GM12878 (cell line): ENCODE measurements around the gene PDHA2. TPM values are rescaled to one million over a fixed set of nuclear protein-coding genes. Genes with fewer than 3 reads are reported as not detected.

Source experiments
- ATAC-seq: fragments of 200-7000 bp; cut with Tn5 transposase; 3 replicates; pipeline ENCODE4 v1.9.1; 2020; ENCODE audit warnings: mild to moderate bottlenecking, moderate library complexity
- Bru-seq: library from RNA; stranded (reverse); fragments of 400-500 nt; gene quantifications from one replicate; lab custom pipeline; 2021; lab: Mats Ljungman, UMichigan
- BruChase-seq, 2 experiments: library from RNA; stranded (reverse); fragments of 400-500 nt; gene quantifications; one replicate each; lab custom pipeline; 2021; lab: Mats Ljungman, UMichigan
- BruUV-seq: library from RNA; stranded (reverse); fragments of 400-500 nt; replicated peaks from 2 replicates; lab custom pipeline; 2021; lab: Mats Ljungman, UMichigan
- CTCF ChIA-PET: fragments of 300-600 bp; sonication (Branson Sonifier 250); formaldehyde crosslinking; extraction: SDS; loops from one replicate; lab custom pipeline; 2021; ENCODE audit warnings: inconsistent platforms; lab: Yijun Ruan, JAX
- POLR2A ChIA-PET: fragments of 350-600 bp; formaldehyde crosslinking; extraction: SDS; loops from one replicate; lab custom pipeline; 2021; ENCODE audit warnings: inconsistent platforms; lab: Charles Lee
- RAD21 ChIA-PET: fragments of 300-600 bp; sonication (Branson Sonifier 250); formaldehyde crosslinking; loops from one replicate; lab custom pipeline; 2023; ENCODE audit warnings: antibody characterized with exemption; ENCODE audit not compliant: unreplicated experiment; lab: Charles Lee
- SMC1A ChIA-PET: fragments of 300-600 bp; sonication (Branson Sonifier 250); formaldehyde crosslinking; loops from one replicate; lab custom pipeline; 2023; ENCODE audit not compliant: unreplicated experiment, uncharacterized antibody; lab: Charles Lee
- DNase-seq: peaks from one replicate; pipeline ENCODE4 v3.0.0-alpha.2; 2011; ENCODE audit warnings: low read depth, low spot score
- FAIRE-seq: peaks from 3 replicates; lab custom pipeline; 2011; peaks lifted over from hg19 to GRCh38; lab: Jason Lieb, UNC
- H2AFZ ChIP-seq: 2 replicates; pipeline ENCODE4 v1.6.0; 2011; ENCODE audit warnings: low read depth, low read length, control low read depth; ENCODE audit not compliant: control insufficient read depth
- H3K27ac ChIP-seq: 2 replicates; pipeline ENCODE4 v1.5.1; 2011; ENCODE audit warnings: control low read depth; ENCODE audit not compliant: control insufficient read depth, insufficient read depth
- H3K27me3 ChIP-seq, 2 experiments: replicated peaks in 1 of 2; 2 replicates each; pipeline versions ENCODE4 v1.6.0 to v1.6.1; 2011; ENCODE audit warnings: low read length in 1 of 2; ENCODE audit not compliant: control insufficient read depth in 2 of 2, insufficient read depth in 2 of 2
- H3K36me3 ChIP-seq, 2 experiments: 2 replicates each; pipeline ENCODE4 v1.5.1; 2011; ENCODE audit warnings: low read length in 1 of 2; ENCODE audit not compliant: control insufficient read depth in 2 of 2, insufficient read depth in 2 of 2
- H3K4me1 ChIP-seq: 2 replicates; pipeline ENCODE4 v1.6.1; 2011; ENCODE audit warnings: mild to moderate bottlenecking, low read length, moderate library complexity, mixed read lengths; ENCODE audit not compliant: control insufficient read depth, insufficient read depth
- H3K4me2 ChIP-seq: 2 replicates; pipeline ENCODE4 v1.6.0; 2011; ENCODE audit warnings: control low read depth; ENCODE audit not compliant: control insufficient read depth, insufficient read depth
- H3K4me3 ChIP-seq: fragments of 200-600 bp; sonication (generic); 2 replicates; pipeline ENCODE4 v1.5.1; 2016
- H3K79me2 ChIP-seq: 2 replicates; pipeline ENCODE4 v1.6.0; 2011; ENCODE audit warnings: low read length; ENCODE audit not compliant: control insufficient read depth, insufficient read depth
- H3K9ac ChIP-seq: 2 replicates; pipeline ENCODE4 v1.8.0; 2011; ENCODE audit warnings: low read length, control low read depth, mixed read lengths; ENCODE audit not compliant: control insufficient read depth, insufficient read depth
- H3K9me3 ChIP-seq: replicated peaks from 3 replicates; pipeline ENCODE4 v1.5.1; 2011; ENCODE audit warnings: mild to moderate bottlenecking, low read length; ENCODE audit not compliant: control insufficient read depth, insufficient read depth
- H4K20me1 ChIP-seq: 2 replicates; pipeline ENCODE4 v1.6.0; 2011; ENCODE audit not compliant: control insufficient read depth, insufficient read depth
- EGR1 ChIP-seq, 2 experiments: IDR thresholded peaks; 1 replicate in 1 of 2; 2 replicates in 1 of 2; pipeline ENCODE4 v1.6.1; 2011 to 2012; ENCODE audit warnings: low read depth in 2 of 2, low read length in 2 of 2, borderline replicate concordance in 1 of 2, mild to moderate bottlenecking in 1 of 2, moderate library complexity in 1 of 2
- MXI1 ChIP-seq: fragments of 150-350 bp; IDR thresholded peaks from 2 replicates; pipeline ENCODE4 v1.6.1; 2011; ENCODE audit warnings: low read depth, mild to moderate bottlenecking, inconsistent platforms, low read length, improper control_type of control experiment
- PAX5 ChIP-seq: IDR thresholded peaks from 2 replicates; pipeline ENCODE4 v1.6.1; 2011; ENCODE audit warnings: low read depth, low read length, borderline replicate concordance
- POLR2A ChIP-seq: IDR thresholded peaks from 2 replicates; pipeline ENCODE4 v1.6.1; 2011; ENCODE audit warnings: low read depth, mild to moderate bottlenecking, low read length
- RAD51 ChIP-seq: fragments of 450-650 bp; IDR thresholded peaks from 2 replicates; pipeline ENCODE4 v1.6.1; 2016; ENCODE audit warnings: moderate library complexity, mild to moderate bottlenecking, inconsistent platforms
- TCF12 ChIP-seq: IDR thresholded peaks from 2 replicates; pipeline ENCODE4 v1.6.1; 2011; ENCODE audit warnings: low read depth, mild to moderate bottlenecking, low read length
- TCF3 ChIP-seq: IDR thresholded peaks from 2 replicates; pipeline ENCODE4 v1.6.1; 2012; ENCODE audit warnings: low read depth, mild to moderate bottlenecking, low read length, borderline replicate concordance; ENCODE audit not compliant: insufficient read depth
- ZNF207 ChIP-seq: fragments of 450-650 bp; IDR thresholded peaks from 2 replicates; pipeline ENCODE4 v1.6.1; 2014; ENCODE audit warnings: antibody characterized with exemption, mild to moderate bottlenecking, borderline replicate concordance
- WGBS: methylation state at CpG from one replicate; pipeline ENCODE4 v1.1.6; 2016; ENCODE audit warnings: low lambda C conversion rate; ENCODE audit not compliant: insufficient replicate concordance, insufficient coverage; ENCODE audit errors: missing lambda C conversion rate; 5-methylcytosine and 5-hydroxymethylcytosine counted together
- in situ Hi-C: fragments of 300-500 bp; cut with MboI; formaldehyde crosslinking; loops from 9 replicates; pipeline ENCODE4 v1.14.3; 2018; ENCODE audit warnings: mixed read lengths
- intact Hi-C: fragments of 100-400 bp; cut with micrococcal nuclease; formaldehyde crosslinking; loops from one replicate; pipeline ENCODE4 v1.14.2; 2022; ENCODE audit not compliant: unreplicated experiment
- long read RNA-seq, 2 experiments: library from polyadenylated mRNA; unstranded; transcript quantifications; one replicate each; pipeline ENCODE4 v2.0.0, GENCODE V29; 2019 to 2020
- polyA minus RNA-seq, 3 experiments: library from RNA; depleted of rRNA, polyadenylated mRNA; stranded (reverse); fragments of >200 nt; gene quantifications; 2 replicates each; pipeline ENCODE4 v1.2.3, GENCODE V29; 2011
- polyA plus RNA-seq, 11 experiments: library from polyadenylated mRNA; depleted of rRNA in 4 of 11; unstranded in 6 of 11; stranded (reverse) in 5 of 11; fragments of >200 nt; fragmentation: Nextera tagmentation in 4 of 11; fragmentation: Illumina TruSeq in 1 of 11; extraction: Ambion mirVana in 4 of 11; extraction: Trizol in 1 of 11; gene quantifications; 1 replicate in 1 of 11; 2 replicates in 10 of 11; pipeline versions ENCODE4 v1.2.1 to v1.2.3, GENCODE V29; 2011 to 2016; ENCODE audit warnings: inconsistent platforms in 2 of 11, missing spikeins in 2 of 11, low read depth in 1 of 11
- total RNA-seq, 4 experiments: library from RNA; depleted of rRNA in 3 of 4; stranded (reverse); fragments of >200 nt in 3 of 4; fragmentation: Illumina TruSeq in 1 of 4; extraction: Trizol in 1 of 4; gene quantifications; 2 replicates each; pipeline versions ENCODE4 v1.2.1 to v1.2.3, GENCODE V29; 2013 to 2021
- TF ChIP-seq, protein P1 (sequence below): fragments of 450-650 bp; IDR thresholded peaks from 2 replicates; pipeline ENCODE4 v1.6.1; 2017; ENCODE audit warnings: antibody characterized with exemption, mild to moderate bottlenecking, moderate library complexity
- TF ChIP-seq, protein P2 (sequence below): fragments of 450-650 bp; IDR thresholded peaks from 2 replicates; pipeline ENCODE4 v1.6.1; 2017; ENCODE audit warnings: mild to moderate bottlenecking, low read depth, inconsistent platforms; ENCODE audit not compliant: poor library complexity, severe bottlenecking
- TF ChIP-seq, protein P3 (sequence below): IDR thresholded peaks from 2 replicates; pipeline ENCODE4 v1.6.1; 2011; ENCODE audit warnings: borderline replicate concordance, low read depth, mild to moderate bottlenecking, moderate library complexity, mixed read lengths, low read length; ENCODE audit not compliant: insufficient read depth; ENCODE audit errors: extremely low read length
- TF ChIP-seq, protein P4 (sequence below): fragments of 450-650 bp; IDR thresholded peaks from 2 replicates; pipeline ENCODE4 v1.6.1; 2016; ENCODE audit warnings: mild to moderate bottlenecking

Gene PDHA2
- not detected in 2 replicates for total RNA-seq (2013; cell fraction: nucleolus; rRNA removed)
- total RNA-seq (2014; rRNA removed) (not detected in 2 replicates), total RNA-seq (2014; rRNA removed; fragmentation: Illumina TruSeq; extraction: Trizol) (not detected in 2 replicates), total RNA-seq (2021) (not detected in 2 replicates), polyA plus RNA-seq (2011; rRNA removed) (not detected in 2 replicates), polyA plus RNA-seq (2014; fragmentation: Illumina TruSeq; extraction: Trizol) (not detected in 2 replicates), polyA plus RNA-seq (2014; fragmentation: Nextera tagmentation; extraction: Ambion mirVana) (not detected), polyA plus RNA-seq (2014; rRNA removed) (not detected in 2 replicates), polyA plus RNA-seq (2016; fragmentation: Nextera tagmentation; extraction: Ambion mirVana) (not detected), polyA minus RNA-seq (2011; rRNA and poly(A)+ RNA removed) (not detected in 2 replicates), Bru-seq, nascent RNA (not detected), BruChase-seq, experiment 1, labeled RNA remaining after a 6-hour chase (not detected), BruChase-seq, experiment 2, labeled RNA remaining after a 2-hour chase (not detected)
- not detected for polyA plus RNA-seq (2011; ENCODE audit: low read depth)
- polyA plus RNA-seq (2011; cell fraction: cytosol; rRNA removed) = not detected in 2 replicates
- polyA plus RNA-seq (2011; cell fraction: nucleus; rRNA removed) = not detected in 2 replicates
- not detected in 2 replicates for polyA plus RNA-seq (2012)
- not detected in 2 replicates for polyA minus RNA-seq (2011; cell fraction: cytosol; rRNA and poly(A)+ RNA removed)
- polyA minus RNA-seq (2011; cell fraction: nucleus; rRNA and poly(A)+ RNA removed) = not detected in 2 replicates
- long read RNA-seq, experiment 1 = 0 reads
- long read RNA-seq, experiment 2 = 0 reads

DNA sequence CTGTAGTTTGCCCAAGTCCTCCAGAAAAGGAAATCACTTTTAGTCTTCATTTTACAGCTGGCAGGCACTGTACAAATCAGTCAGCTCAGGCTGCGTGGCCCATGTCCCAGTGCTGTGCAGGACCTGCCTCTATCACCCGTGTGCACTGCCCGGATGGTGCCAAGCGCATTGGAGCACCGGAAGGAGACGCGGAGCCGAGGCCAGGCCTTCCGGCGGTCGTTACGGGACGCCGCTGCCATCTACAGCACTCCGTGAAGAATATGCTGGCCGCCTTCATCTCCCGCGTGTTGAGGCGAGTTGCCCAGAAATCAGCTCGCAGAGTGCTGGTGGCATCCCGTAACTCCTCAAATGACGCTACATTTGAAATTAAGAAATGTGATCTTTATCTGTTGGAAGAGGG is at the start of gene PDHA2:
TSS of gene PDHA2 (plus strand) at position 203 of the 400 bp plus-strand sequence. CDS start at position 261, 58 bp downstream.
- SMC1A ChIA-PET = no interaction called here
- WGBS = 73% methylated on average over 21 of the region's 22 CpGs
- DNase-seq (no peak), ATAC-seq (no peak), FAIRE-seq (no peak)
- CTCF ChIA-PET = no interaction called here
- no TSS peak for BruUV-seq
- Histone ChIP-seq H3K27me3 (no peaks in the 10 kb centered on the region), H2AFZ (no peak within 1 kb of the TSS), H3K27ac (no peak within 1 kb of the TSS), H3K79me2 (no peaks in the 10 kb centered on the region), H3K9me3 (no peaks in the 10 kb centered on the region), H3K9ac (no peak within 1 kb of the TSS), H4K20me1 (no peaks in the 10 kb centered on the region), H3K4me2 (no peak within 1 kb of the TSS), H3K36me3 (no peaks in the 10 kb centered on the region), H3K4me1 (no peaks in the 10 kb centered on the region), H3K4me3 (no peak within 1 kb of the TSS)
- POLR2A ChIA-PET = no interaction called here
- intact Hi-C loops (loop anchor here (10.0 kb wide), 2 partner anchors 515 to 675 kb away; no protein-coding TSS in a partner anchor), in situ Hi-C loops (no loop called here)
- RAD21 ChIA-PET = no interaction called here
- TF ChIP-seq TCF3 (no peak), POLR2A (no peak), RAD51 (no peak), EGR1 (IDR thresholded peaks at IDR 0.05; ENCODE audit: borderline replicate concordance in 1 of 2, low read depth in 2 of 2, low read length in 2 of 2) (no peak), TCF12 (no peak), ZNF207 (no peak), PAX5 (no peak), MXI1 (no peak)
- TF ChIP-seq, protein P1, sequence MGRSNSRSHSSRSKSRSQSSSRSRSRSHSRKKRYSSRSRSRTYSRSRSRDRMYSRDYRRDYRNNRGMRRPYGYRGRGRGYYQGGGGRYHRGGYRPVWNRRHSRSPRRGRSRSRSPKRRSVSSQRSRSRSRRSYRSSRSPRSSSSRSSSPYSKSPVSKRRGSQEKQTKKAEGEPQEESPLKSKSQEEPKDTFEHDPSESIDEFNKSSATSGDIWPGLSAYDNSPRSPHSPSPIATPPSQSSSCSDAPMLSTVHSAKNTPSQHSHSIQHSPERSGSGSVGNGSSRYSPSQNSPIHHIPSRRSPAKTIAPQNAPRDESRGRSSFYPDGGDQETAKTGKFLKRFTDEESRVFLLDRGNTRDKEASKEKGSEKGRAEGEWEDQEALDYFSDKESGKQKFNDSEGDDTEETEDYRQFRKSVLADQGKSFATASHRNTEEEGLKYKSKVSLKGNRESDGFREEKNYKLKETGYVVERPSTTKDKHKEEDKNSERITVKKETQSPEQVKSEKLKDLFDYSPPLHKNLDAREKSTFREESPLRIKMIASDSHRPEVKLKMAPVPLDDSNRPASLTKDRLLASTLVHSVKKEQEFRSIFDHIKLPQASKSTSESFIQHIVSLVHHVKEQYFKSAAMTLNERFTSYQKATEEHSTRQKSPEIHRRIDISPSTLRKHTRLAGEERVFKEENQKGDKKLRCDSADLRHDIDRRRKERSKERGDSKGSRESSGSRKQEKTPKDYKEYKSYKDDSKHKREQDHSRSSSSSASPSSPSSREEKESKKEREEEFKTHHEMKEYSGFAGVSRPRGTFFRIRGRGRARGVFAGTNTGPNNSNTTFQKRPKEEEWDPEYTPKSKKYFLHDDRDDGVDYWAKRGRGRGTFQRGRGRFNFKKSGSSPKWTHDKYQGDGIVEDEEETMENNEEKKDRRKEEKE = no peak
- TF ChIP-seq, protein P2, sequence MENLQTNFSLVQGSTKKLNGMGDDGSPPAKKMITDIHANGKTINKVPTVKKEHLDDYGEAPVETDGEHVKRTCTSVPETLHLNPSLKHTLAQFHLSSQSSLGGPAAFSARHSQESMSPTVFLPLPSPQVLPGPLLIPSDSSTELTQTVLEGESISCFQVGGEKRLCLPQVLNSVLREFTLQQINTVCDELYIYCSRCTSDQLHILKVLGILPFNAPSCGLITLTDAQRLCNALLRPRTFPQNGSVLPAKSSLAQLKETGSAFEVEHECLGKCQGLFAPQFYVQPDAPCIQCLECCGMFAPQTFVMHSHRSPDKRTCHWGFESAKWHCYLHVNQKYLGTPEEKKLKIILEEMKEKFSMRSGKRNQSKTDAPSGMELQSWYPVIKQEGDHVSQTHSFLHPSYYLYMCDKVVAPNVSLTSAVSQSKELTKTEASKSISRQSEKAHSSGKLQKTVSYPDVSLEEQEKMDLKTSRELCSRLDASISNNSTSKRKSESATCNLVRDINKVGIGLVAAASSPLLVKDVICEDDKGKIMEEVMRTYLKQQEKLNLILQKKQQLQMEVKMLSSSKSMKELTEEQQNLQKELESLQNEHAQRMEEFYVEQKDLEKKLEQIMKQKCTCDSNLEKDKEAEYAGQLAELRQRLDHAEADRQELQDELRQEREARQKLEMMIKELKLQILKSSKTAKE = no peak
- TF ChIP-seq, protein P3, sequence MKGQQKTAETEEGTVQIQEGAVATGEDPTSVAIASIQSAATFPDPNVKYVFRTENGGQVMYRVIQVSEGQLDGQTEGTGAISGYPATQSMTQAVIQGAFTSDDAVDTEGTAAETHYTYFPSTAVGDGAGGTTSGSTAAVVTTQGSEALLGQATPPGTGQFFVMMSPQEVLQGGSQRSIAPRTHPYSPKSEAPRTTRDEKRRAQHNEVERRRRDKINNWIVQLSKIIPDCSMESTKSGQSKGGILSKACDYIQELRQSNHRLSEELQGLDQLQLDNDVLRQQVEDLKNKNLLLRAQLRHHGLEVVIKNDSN = no peak
- TF ChIP-seq, protein P4, sequence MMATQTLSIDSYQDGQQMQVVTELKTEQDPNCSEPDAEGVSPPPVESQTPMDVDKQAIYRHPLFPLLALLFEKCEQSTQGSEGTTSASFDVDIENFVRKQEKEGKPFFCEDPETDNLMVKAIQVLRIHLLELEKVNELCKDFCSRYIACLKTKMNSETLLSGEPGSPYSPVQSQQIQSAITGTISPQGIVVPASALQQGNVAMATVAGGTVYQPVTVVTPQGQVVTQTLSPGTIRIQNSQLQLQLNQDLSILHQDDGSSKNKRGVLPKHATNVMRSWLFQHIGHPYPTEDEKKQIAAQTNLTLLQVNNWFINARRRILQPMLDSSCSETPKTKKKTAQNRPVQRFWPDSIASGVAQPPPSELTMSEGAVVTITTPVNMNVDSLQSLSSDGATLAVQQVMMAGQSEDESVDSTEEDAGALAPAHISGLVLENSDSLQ = no peak
